Measurements from ENCODE around the gene MEGF8. TPM values are rescaled to one million over a fixed set of nuclear protein-coding genes. Genes with fewer than 3 reads are reported as not detected.

MEGF8 gene
- total and polyA plus RNA-seq, 9 of the 15 experiments (the other 6 are each of a cell fraction or from before 2014, with no cell fraction given) = 0.28 to 13.1 (median 3.0) TPM

DNA sequence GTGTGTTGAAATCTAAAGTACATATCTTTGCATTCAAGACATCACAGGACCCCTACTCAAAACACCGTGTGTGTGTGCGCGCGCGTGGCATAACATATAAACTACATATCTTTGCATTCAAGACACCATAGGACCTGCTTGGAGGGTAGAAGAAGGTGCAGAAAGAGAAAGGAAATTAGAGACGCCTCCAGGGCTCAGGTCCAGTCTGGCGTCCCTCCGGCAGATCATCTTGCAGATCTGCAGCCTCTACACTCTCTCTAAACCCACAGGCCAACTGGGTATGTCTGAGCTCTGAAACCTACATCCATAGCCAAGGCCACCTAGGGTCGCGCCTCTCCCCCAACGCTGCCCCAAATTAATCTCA is 22.4 kb upstream of the MEGF8 start (continued):
- TF ChIP-seq CSDE1 (IDR thresholded peaks at IDR 0.05) (no peak), ZNF197 (CRISPR knock-in tag; IDR thresholded peaks at IDR 0.05; ENCODE audit: low read depth) (0 out of 2 replicates have a peak, but pooled peaks have one; percentile 72), IRF9 (tag; IDR thresholded peaks at IDR 0.05) (0 out of 2 replicates have a peak, but pooled peaks have one; percentile 4), ZNF407 (IDR thresholded peaks at IDR 0.05; ENCODE audit: low read depth) (no peak), ELF1 (tag; IDR thresholded peaks at IDR 0.05) (peak; percentile 2; the same call in 1 of the 2 replicates), ZBTB8A (IDR thresholded peaks at IDR 0.05; ENCODE audit: partially characterized antibody) (no peak), IRF2 (CRISPR knock-in tag; IDR thresholded peaks at IDR 0.05) (no peak)
- TF ChIP-seq, protein P1, sequence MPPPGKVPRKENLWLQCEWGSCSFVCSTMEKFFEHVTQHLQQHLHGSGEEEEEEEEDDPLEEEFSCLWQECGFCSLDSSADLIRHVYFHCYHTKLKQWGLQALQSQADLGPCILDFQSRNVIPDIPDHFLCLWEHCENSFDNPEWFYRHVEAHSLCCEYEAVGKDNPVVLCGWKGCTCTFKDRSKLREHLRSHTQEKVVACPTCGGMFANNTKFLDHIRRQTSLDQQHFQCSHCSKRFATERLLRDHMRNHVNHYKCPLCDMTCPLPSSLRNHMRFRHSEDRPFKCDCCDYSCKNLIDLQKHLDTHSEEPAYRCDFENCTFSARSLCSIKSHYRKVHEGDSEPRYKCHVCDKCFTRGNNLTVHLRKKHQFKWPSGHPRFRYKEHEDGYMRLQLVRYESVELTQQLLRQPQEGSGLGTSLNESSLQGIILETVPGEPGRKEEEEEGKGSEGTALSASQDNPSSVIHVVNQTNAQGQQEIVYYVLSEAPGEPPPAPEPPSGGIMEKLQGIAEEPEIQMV (tag; conservative IDR thresholded peaks at IDR 0.05; ENCODE audit: low read depth) = 0 out of 2 replicates have a peak, but pooled peaks have one; percentile 12
- TF ChIP-seq, protein P2, sequence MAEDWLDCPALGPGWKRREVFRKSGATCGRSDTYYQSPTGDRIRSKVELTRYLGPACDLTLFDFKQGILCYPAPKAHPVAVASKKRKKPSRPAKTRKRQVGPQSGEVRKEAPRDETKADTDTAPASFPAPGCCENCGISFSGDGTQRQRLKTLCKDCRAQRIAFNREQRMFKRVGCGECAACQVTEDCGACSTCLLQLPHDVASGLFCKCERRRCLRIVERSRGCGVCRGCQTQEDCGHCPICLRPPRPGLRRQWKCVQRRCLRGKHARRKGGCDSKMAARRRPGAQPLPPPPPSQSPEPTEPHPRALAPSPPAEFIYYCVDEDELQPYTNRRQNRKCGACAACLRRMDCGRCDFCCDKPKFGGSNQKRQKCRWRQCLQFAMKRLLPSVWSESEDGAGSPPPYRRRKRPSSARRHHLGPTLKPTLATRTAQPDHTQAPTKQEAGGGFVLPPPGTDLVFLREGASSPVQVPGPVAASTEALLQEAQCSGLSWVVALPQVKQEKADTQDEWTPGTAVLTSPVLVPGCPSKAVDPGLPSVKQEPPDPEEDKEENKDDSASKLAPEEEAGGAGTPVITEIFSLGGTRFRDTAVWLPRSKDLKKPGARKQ (CRISPR knock-in tag; IDR thresholded peaks at IDR 0.05) = 0 out of 2 replicates have a peak, but pooled peaks have one; percentile 5

Data from K562 (cell line).